MCF 10A (cell line): ENCODE data around the gene LMNA. TPM values are rescaled to one million over a fixed set of nuclear protein-coding genes. Genes with fewer than 3 reads are reported as not detected.

Experiments
- BruUV-seq: library from RNA; stranded (reverse); fragments of 400-500 nt; replicated peaks from 2 replicates; lab custom pipeline; 2021; lab: Mats Ljungman, UMichigan
- CTCF ChIA-PET: fragments of 300-600 bp; sonication (Branson Sonifier 250); formaldehyde crosslinking; extraction: SDS; loops from one replicate; lab custom pipeline; 2021; ENCODE audit warnings: antibody characterized with exemption, inconsistent platforms; lab: Yijun Ruan, JAX
- POLR2A ChIA-PET: fragments of 300-600, 350-650 bp; sonication (Branson Sonifier 250); formaldehyde crosslinking; extraction: SDS; loops from one replicate; lab custom pipeline; 2020; ENCODE audit warnings: antibody characterized with exemption, inconsistent platforms; lab: Yijun Ruan, JAX
- DNase-seq: peaks from one replicate; pipeline ENCODE4 v3.0.0-alpha.2; 2018; ENCODE audit not compliant: unreplicated experiment
- H3K27ac Mint-ChIP-seq: one replicate; pipeline ENCODE4 v1.8.0; 2022; ENCODE audit warnings: mild to moderate bottlenecking, low read depth, mixed read lengths; ENCODE audit not compliant: unreplicated experiment
- H3K27me3 Mint-ChIP-seq: one replicate; pipeline ENCODE4 v1.8.0; 2022; ENCODE audit warnings: mixed read lengths; ENCODE audit not compliant: insufficient read depth, unreplicated experiment
- H3K36me3 Mint-ChIP-seq: one replicate; pipeline ENCODE4 v1.8.0; 2022; ENCODE audit warnings: mild to moderate bottlenecking, moderate library complexity, mixed read lengths; ENCODE audit not compliant: insufficient read depth, unreplicated experiment
- H3K4me1 Mint-ChIP-seq: one replicate; pipeline ENCODE4 v1.8.0; 2022; ENCODE audit warnings: mixed read lengths; ENCODE audit not compliant: insufficient read depth, unreplicated experiment
- H3K4me3 Mint-ChIP-seq: one replicate; pipeline ENCODE4 v1.8.0; 2022; ENCODE audit warnings: mild to moderate bottlenecking, moderate library complexity, mixed read lengths; ENCODE audit not compliant: unreplicated experiment
- H3K9me3 Mint-ChIP-seq: one replicate; pipeline ENCODE4 v1.8.0; 2022; ENCODE audit warnings: mixed read lengths; ENCODE audit not compliant: unreplicated experiment
- intact Hi-C: fragments of 100-400 bp; cut with micrococcal nuclease; formaldehyde crosslinking; loops from 2 replicates; pipeline ENCODE4 v1.14.1; 2022
- total RNA-seq: library from RNA; stranded (reverse); gene quantifications from 2 replicates; pipeline ENCODE4 v1.2.3, GENCODE V29; 2022
- TF ChIP-seq, protein P1 (sequence below): fragments of 200-600 bp; IDR thresholded peaks from one replicate; pipeline ENCODE4 v1.8.0; 2022; ENCODE audit warnings: antibody characterized with exemption, mild to moderate bottlenecking; ENCODE audit not compliant: unreplicated experiment

The LMNA gene
- total RNA-seq, 1 experiment from 2014 or later = 716 TPM

DNA sequence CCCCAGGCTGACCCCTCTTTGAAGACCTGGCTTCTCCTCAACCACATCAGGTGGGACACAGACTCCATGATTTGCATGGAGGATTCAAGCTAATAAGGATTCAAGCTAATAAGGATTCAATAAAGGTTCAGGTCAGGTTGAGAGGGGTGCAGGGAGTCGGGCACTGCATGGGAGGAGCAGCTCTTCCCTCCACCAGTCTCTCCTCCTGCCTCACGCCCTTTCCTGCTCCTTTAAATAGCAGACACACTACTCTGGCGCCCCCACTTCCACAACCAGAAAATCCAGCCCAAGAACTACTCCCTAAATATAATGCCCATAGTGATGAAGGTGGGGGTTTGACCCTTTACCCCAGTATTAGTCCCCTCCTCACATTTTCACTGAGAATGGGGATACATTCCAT lies 39.3 kb upstream of the LMNA start:
- Mint-ChIP-seq H3K9me3 (no peaks in the 10 kb centered on the region), H3K4me1 (peaks cover 11% of the 10 kb centered on the region), H3K27ac (no peak overlapping the region), H3K36me3 (peaks cover 5% of the 10 kb centered on the region), H3K27me3 (no peaks in the 10 kb centered on the region), H3K4me3 (no peak overlapping the region)
- BruUV-seq = no TSS peak
- ChIA-PET CTCF (interaction anchor here (0.5 to 2.3 kb wide), 6 partner anchors 10 to 145 kb away, joined by 3 to 10 read pairs (median 3); no protein-coding TSS in a partner anchor), POLR2A (interaction anchor here (0.6 to 1.3 kb wide), 2 partner anchors 141 to 1090 kb away, joined by 5 read pairs; partner anchors contain the start of gene KHDC4)
- TF ChIP-seq, protein P1, sequence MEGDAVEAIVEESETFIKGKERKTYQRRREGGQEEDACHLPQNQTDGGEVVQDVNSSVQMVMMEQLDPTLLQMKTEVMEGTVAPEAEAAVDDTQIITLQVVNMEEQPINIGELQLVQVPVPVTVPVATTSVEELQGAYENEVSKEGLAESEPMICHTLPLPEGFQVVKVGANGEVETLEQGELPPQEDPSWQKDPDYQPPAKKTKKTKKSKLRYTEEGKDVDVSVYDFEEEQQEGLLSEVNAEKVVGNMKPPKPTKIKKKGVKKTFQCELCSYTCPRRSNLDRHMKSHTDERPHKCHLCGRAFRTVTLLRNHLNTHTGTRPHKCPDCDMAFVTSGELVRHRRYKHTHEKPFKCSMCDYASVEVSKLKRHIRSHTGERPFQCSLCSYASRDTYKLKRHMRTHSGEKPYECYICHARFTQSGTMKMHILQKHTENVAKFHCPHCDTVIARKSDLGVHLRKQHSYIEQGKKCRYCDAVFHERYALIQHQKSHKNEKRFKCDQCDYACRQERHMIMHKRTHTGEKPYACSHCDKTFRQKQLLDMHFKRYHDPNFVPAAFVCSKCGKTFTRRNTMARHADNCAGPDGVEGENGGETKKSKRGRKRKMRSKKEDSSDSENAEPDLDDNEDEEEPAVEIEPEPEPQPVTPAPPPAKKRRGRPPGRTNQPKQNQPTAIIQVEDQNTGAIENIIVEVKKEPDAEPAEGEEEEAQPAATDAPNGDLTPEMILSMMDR = no peak
- intact Hi-C loops = no loop called here
- DNase-seq = no peak

DNA sequence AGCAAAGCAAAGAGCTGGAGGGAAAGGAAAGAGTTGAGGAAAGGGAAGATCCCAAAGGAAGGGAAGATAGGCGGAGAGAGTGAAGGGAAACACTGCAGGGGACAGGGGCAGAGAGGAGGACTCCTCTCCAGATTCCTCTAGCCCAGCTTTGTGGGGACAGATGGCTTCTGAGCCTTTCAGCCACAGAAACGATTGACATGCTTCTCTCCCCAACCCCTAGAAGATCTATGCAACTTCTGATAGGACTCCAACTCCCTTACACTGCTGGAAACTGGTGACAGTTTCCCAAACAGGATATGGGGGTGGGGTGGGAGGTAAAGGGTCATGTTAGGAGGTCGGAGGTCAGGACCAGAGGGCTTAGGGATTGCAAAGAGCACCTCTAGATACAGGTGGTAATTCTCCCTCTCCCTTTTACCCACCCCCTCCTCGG lies 38.7 kb upstream of the LMNA start:
- H3K27ac Mint-ChIP-seq = no peak overlapping the region
- no TSS peak for BruUV-seq
- intact Hi-C loops = no loop called here
- H3K36me3 Mint-ChIP-seq = peaks cover 5% of the 10 kb centered on the region
- ChIA-PET POLR2A (no interaction called here), CTCF (interaction anchor here (0.5 to 0.7 kb wide), 3 partner anchors 14 to 144 kb away, joined by 3 to 4 read pairs (median 3); no protein-coding TSS in a partner anchor)
- H3K27me3 Mint-ChIP-seq = no peaks in the 10 kb centered on the region
- no peak for DNase-seq
- TF ChIP-seq, protein P1 = no peak
- peaks cover 11% of the 10 kb centered on the region for H3K4me1 Mint-ChIP-seq
- no peaks in the 10 kb centered on the region for H3K9me3 Mint-ChIP-seq
- H3K4me3 Mint-ChIP-seq = no peak overlapping the region

DNA sequence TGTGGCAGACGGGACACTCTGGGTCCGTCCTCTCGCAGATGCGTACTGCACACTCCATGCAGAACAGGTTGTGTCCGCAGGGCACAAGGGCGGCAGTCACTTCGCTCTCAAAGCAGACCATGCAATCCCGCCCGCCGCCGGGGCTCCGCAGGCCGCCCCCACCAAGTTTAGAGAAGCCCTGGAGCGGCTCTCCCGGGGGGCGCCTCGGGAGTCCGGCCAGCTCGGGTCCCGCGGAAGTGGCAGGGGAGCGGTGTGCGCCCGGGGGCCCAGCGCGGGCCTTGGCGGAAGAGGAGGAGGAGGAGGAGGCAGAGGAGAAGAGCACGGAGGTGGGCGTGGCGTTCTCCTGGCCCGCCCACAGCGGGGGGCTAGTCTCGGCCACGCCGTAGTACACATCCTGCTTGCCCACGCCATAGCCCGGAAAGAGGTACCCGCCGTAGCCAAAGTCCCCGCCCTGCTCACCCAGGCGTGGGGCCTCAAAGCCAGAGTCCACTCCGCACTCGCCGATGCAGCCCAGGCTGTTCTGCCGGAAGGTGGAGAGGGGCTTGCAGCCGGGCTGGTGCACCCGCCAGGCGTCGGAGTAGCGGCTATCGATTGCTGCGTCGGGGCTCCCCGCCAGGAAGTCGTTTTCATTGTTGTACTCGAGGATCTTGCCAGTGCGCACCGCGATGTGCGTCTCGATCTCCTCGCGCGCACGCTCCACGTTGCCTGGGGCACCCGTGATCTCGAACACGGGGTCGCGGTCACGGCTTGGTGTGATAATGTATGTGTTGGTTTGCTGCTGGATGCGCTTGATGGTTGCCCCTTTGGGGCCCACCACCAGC lies 37.7 kb upstream of the LMNA start:
- peaks cover 5% of the 10 kb centered on the region for H3K36me3 Mint-ChIP-seq
- no peak overlapping the region for H3K4me3 Mint-ChIP-seq
- TF ChIP-seq, protein P1 = no peak
- H3K27ac Mint-ChIP-seq = no peak overlapping the region
- H3K27me3 Mint-ChIP-seq = no peaks in the 10 kb centered on the region
- intact Hi-C loops = no loop called here
- no TSS peak for BruUV-seq
- DNase-seq = no peak
- CTCF ChIA-PET = interaction anchor here (0.7 kb wide), 1 partner anchor 851 kb away, joined by 4 read pairs; no protein-coding TSS in a partner anchor
- no peaks in the 10 kb centered on the region for H3K9me3 Mint-ChIP-seq
- POLR2A ChIA-PET = no interaction called here
- peaks cover 11% of the 10 kb centered on the region for H3K4me1 Mint-ChIP-seq

DNA sequence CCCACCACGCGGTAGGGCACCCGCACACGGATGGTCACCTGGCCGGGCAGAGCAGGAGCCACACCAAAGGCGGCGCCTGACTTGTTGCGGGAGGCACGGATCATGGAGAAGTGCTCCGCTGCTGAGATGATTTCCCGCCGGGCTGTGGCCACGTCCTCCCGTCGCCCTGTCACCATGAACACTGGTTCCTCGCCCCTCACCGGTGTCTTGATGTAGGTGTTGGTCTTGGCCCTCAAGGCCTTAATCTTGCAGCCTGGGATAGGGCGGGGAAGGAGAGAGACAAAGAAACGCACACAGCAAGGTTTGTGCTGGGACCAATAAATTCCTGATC lies 37.1 kb upstream of the LMNA start:
- BruUV-seq = no TSS peak
- Mint-ChIP-seq H3K27ac (no peak overlapping the region), H3K27me3 (no peaks in the 10 kb centered on the region), H3K9me3 (no peaks in the 10 kb centered on the region), H3K4me1 (peaks cover 11% of the 10 kb centered on the region), H3K4me3 (no peak overlapping the region), H3K36me3 (peaks cover 5% of the 10 kb centered on the region)
- POLR2A ChIA-PET = no interaction called here
- no peak for DNase-seq
- CTCF ChIA-PET = no interaction called here
- intact Hi-C loops = no loop called here
- TF ChIP-seq, protein P1 = no peak
